Islet precursor cell (in vitro differentiated cells): ENCODE data around the gene ZNF575.
"Not testable (repeated sequence)": the region's sequence is repeated elsewhere in the genome, so short reads cannot be mapped to it uniquely, and the experiment has no call there.

ENCODE experiments used
- DNase-seq: peaks from one replicate; pipeline ENCODE4 v3.0.0-alpha.2; 2018

ZNF575 gene

GRCh38 chr19:43512399-43512798, 20.6 kb upstream of the ZNF575 start:
- not testable (repeated sequence) for DNase-seq

- DNase-seq = peak; percentile 79
Measured at GRCh38 chr19:43518051-43518450, 14.9 kb upstream of the ZNF575 start.

- peak; percentile 94 for DNase-seq
Measured at GRCh38 chr19:43519436-43520088, 13.4 kb upstream of the ZNF575 start.

- DNase-seq = no peak
Measured at GRCh38 chr19:43522929-43523328, 10.1 kb upstream of the ZNF575 start.

- not testable (repeated sequence) for DNase-seq
Measured at GRCh38 chr19:43523696-43524095, 9.3 kb upstream of the ZNF575 start.

GRCh38 chr19:43524922-43525835, 7.8 kb upstream of the ZNF575 start:
- peak; percentile 83 for DNase-seq

- peak; percentile 72 for DNase-seq
Measured at GRCh38 chr19:43525836-43526771, 6.9 kb upstream of the ZNF575 start.

GRCh38 chr19:43526884-43527859, 5.8 kb upstream of the ZNF575 start, which contains the start of gene ETHE1:
Gene ETHE1 (minus strand): TSS chr19:43527201. CDS start chr19:43527177, 24 bp downstream.
- DNase-seq = peak; percentile 89

GRCh38 chr19:43527860-43528622, 4.9 kb upstream of the ZNF575 start:
- DNase-seq = no peak

- no peak for DNase-seq
Measured at GRCh38 chr19:43532571-43532961, 422 bp upstream of the ZNF575 start.

- peak; percentile 100 for DNase-seq
Measured at GRCh38 chr19:43533546-43534304, 737 bp downstream of the ZNF575 start.

- DNase-seq = no peak
Measured at GRCh38 chr19:43534305-43534815, 1.4 kb downstream of the ZNF575 start.

GRCh38 chr19:43534816-43535761, 2.1 kb downstream of the ZNF575 start:
- DNase-seq = peak; percentile 90

- DNase-seq = no peak
Measured at GRCh38 chr19:43538922-43539321, 5.9 kb downstream of the ZNF575 start.

GRCh38 chr19:43540381-43540780, 7.4 kb downstream of the ZNF575 start:
- no peak for DNase-seq

- DNase-seq = no peak
Measured at GRCh38 chr19:43541920-43542650, 9.1 kb downstream of the ZNF575 start.

GRCh38 chr19:43544077-43544476, 11.1 kb downstream of the ZNF575 start:
- no peak for DNase-seq

GRCh38 chr19:43545276-43545675, 12.3 kb downstream of the ZNF575 start:
- DNase-seq = no peak
